OCI-LY7 (cell line): Measurements from ENCODE around the gene MUC22.

Experiments used
- EZH2phosphoT487 ChIP-seq: fragments of 200-600 bp; sonication (generic); IDR thresholded peaks from 2 replicates; pipeline ENCODE4 v1.6.1; 2018; ENCODE audit warnings: low read depth, borderline replicate concordance, mild to moderate bottlenecking, mixed run types, antibody characterized with exemption, low read length, moderate library complexity, mixed read lengths
- TF ChIP-seq, protein P1 (sequence below): fragments of 200-600 bp; sonication (generic); conservative IDR thresholded peaks from 2 replicates; pipeline ENCODE4 v1.5.1; 2014; ENCODE audit warnings: mild to moderate bottlenecking, antibody characterized with exemption, low read length, moderate library complexity, mixed read lengths

- TF ChIP-seq, protein P1, sequence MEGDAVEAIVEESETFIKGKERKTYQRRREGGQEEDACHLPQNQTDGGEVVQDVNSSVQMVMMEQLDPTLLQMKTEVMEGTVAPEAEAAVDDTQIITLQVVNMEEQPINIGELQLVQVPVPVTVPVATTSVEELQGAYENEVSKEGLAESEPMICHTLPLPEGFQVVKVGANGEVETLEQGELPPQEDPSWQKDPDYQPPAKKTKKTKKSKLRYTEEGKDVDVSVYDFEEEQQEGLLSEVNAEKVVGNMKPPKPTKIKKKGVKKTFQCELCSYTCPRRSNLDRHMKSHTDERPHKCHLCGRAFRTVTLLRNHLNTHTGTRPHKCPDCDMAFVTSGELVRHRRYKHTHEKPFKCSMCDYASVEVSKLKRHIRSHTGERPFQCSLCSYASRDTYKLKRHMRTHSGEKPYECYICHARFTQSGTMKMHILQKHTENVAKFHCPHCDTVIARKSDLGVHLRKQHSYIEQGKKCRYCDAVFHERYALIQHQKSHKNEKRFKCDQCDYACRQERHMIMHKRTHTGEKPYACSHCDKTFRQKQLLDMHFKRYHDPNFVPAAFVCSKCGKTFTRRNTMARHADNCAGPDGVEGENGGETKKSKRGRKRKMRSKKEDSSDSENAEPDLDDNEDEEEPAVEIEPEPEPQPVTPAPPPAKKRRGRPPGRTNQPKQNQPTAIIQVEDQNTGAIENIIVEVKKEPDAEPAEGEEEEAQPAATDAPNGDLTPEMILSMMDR: no peak
- TF ChIP-seq EZH2phosphoT487: no peak
Measured at GRCh38 chr6:30998785-30999184, 11.5 kb upstream of the MUC22 start.
